Measurements from ENCODE around the gene M1AP.

DNA sequence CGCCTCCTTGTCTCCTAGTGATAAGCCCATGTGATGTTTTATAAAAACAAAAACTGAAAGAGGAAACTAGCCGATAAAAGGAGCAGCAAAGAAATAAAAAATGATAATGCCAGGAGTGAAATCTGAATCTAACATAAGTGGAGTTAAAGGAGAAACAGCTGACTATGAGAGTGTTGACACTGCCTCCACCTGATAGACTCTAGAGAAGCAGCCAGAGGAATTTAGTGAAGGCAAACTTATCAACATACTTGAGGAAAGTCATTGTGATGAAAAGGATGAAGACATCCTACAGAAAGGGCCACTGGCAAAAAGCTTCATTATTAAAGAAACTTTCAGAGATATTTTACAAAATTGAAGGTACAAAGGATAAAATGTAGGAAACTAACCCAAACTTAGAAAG is 1.9 kb downstream of the M1AP start:
- TF ChIP-seq, protein P1, sequence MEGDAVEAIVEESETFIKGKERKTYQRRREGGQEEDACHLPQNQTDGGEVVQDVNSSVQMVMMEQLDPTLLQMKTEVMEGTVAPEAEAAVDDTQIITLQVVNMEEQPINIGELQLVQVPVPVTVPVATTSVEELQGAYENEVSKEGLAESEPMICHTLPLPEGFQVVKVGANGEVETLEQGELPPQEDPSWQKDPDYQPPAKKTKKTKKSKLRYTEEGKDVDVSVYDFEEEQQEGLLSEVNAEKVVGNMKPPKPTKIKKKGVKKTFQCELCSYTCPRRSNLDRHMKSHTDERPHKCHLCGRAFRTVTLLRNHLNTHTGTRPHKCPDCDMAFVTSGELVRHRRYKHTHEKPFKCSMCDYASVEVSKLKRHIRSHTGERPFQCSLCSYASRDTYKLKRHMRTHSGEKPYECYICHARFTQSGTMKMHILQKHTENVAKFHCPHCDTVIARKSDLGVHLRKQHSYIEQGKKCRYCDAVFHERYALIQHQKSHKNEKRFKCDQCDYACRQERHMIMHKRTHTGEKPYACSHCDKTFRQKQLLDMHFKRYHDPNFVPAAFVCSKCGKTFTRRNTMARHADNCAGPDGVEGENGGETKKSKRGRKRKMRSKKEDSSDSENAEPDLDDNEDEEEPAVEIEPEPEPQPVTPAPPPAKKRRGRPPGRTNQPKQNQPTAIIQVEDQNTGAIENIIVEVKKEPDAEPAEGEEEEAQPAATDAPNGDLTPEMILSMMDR (IDR thresholded peaks at IDR 0.05; ENCODE audit: insufficient read depth, low read depth, low read length), result no peak
- TF ChIP-seq EZH2 (IDR thresholded peaks at IDR 0.05; ENCODE audit: insufficient read depth, low read length), result no peak

Measured in astrocyte (in vitro differentiated cells and primary cell).